Measurements from ENCODE around the gene NUDT8. TPM values are rescaled to one million over a fixed set of nuclear protein-coding genes. Genes with fewer than 3 reads are reported as not detected.

The NUDT8 gene
- total and polyA plus RNA-seq, 10 of the 15 experiments (the other 5 are each of a cell fraction or from before 2014, with no cell fraction given): 0.32 to 18.2 (median 9.8) TPM

GRCh38 chr11:67628710-67629385 lies 889 bp downstream of the NUDT8 start (continued):
- TF ChIP-seq ZNF592 (IDR thresholded peaks at IDR 0.05): no peak
- no peak for TF ChIP-seq SMAD5 (IDR thresholded peaks at IDR 0.05; ENCODE audit: low read depth)
- TF ChIP-seq JUND (IDR thresholded peaks at IDR 0.05; ENCODE audit: low read depth, low read length): no peak
- no peak for TF ChIP-seq SP1 (IDR thresholded peaks at IDR 0.05; ENCODE audit: low read depth, low read length)
- no peak for TF ChIP-seq USF1 (IDR thresholded peaks at IDR 0.05; ENCODE audit: borderline replicate concordance, extremely low read length, insufficient read depth, low read depth, low read length)
- no peak for TF ChIP-seq NR2F1 (conservative IDR thresholded peaks at IDR 0.05)
- TF ChIP-seq NFYB (IDR thresholded peaks at IDR 0.05; ENCODE audit: insufficient read depth, low read depth, low read length): no peak
- 0 out of 2 replicates have a peak, but pooled peaks have one; percentile 29 for TF ChIP-seq ZBTB40 (IDR thresholded peaks at IDR 0.05; ENCODE audit: borderline replicate concordance)
- TF ChIP-seq TCF3 (IDR thresholded peaks at IDR 0.05; ENCODE audit: borderline replicate concordance, insufficient read depth, low read depth, low read length): no peak
- TF ChIP-seq ZBTB4 (CRISPR knock-in tag; IDR thresholded peaks at IDR 0.05): 0 out of 2 replicates have a peak, but pooled peaks have one; percentile 15
